Hair follicular keratinocyte (primary cell): ENCODE data around the gene ABCA8. TPM values are rescaled to one million over a fixed set of nuclear protein-coding genes. Genes with fewer than 3 reads are reported as not detected.

Experiments used
- total RNA-seq: library from RNA; depleted of rRNA; stranded (reverse); fragments of >200 nt; gene quantifications from 2 replicates; pipeline ENCODE4 v1.2.3, GENCODE V29; 2015

Gene ABCA8
- total RNA-seq: not detected in 2 replicates

GRCh38 chr17:68955181-68955841, at the start of gene ABCA8:
Gene ABCA8, minus strand, starts transcription at chr17:68955392. Its CDS starts 13,358 bp downstream, at chr17:68942034.

Other genes with a start within 250 kb of the ABCA8 start
- 0.15 and 0.23 TPM in 2 replicates for gene ABCA9, start 105.5 kb upstream of the ABCA8 start, total RNA-seq
- 0.04 TPM in 1 of 2 replicates, not detected in the other for gene ABCA6, start 186.5 kb upstream of the ABCA8 start, total RNA-seq